K562 (cell line): ENCODE results near the gene ACP1.

Experiments
- CTCF ChIP-seq, 3 experiments: IDR thresholded peaks in 2 of 3; conservative IDR thresholded peaks in 1 of 3; 2 replicates each; pipeline ENCODE4 v1.5.1; 2011 to 2012; ENCODE audit warnings: low read length in 3 of 3, mild to moderate bottlenecking in 3 of 3, control low read depth in 2 of 3, improper control_type of control experiment in 1 of 3, inconsistent platforms in 1 of 3, low read depth in 1 of 3, mixed read lengths in 1 of 3, moderate library complexity in 1 of 3; ENCODE audit not compliant: insufficient read depth in 2 of 3
- PKNOX1 ChIP-seq: fragments of 450-650 bp; IDR thresholded peaks from 2 replicates; pipeline ENCODE4 v1.6.1; 2016
- RAD21 ChIP-seq, 2 experiments: fragments of 250-450 bp in 1 of 2; fragments of 450-650 bp in 1 of 2; sonication (Bioruptor Pico) in 1 of 2; formaldehyde crosslinking in 1 of 2; IDR thresholded peaks in 1 of 2; conservative IDR thresholded peaks in 1 of 2; 2 replicates each; pipeline versions ENCODE4 v1.4.0 to v1.8.0; 2020 to 2022; ENCODE audit warnings: mild to moderate bottlenecking in 2 of 2, moderate library complexity in 1 of 2
- SP1 ChIP-seq: sonication (generic); formaldehyde crosslinking; IDR thresholded peaks from 2 replicates; pipeline ENCODE4 v1.8.1; 2022; ENCODE audit warnings: mild to moderate bottlenecking, missing genetic modification reagents
- XRCC5 ChIP-seq: fragments of 200-400 bp; formaldehyde crosslinking; IDR thresholded peaks from 2 replicates; pipeline ENCODE4 v1.6.1; 2017; ENCODE audit warnings: low read depth, mild to moderate bottlenecking, low read length

DNA sequence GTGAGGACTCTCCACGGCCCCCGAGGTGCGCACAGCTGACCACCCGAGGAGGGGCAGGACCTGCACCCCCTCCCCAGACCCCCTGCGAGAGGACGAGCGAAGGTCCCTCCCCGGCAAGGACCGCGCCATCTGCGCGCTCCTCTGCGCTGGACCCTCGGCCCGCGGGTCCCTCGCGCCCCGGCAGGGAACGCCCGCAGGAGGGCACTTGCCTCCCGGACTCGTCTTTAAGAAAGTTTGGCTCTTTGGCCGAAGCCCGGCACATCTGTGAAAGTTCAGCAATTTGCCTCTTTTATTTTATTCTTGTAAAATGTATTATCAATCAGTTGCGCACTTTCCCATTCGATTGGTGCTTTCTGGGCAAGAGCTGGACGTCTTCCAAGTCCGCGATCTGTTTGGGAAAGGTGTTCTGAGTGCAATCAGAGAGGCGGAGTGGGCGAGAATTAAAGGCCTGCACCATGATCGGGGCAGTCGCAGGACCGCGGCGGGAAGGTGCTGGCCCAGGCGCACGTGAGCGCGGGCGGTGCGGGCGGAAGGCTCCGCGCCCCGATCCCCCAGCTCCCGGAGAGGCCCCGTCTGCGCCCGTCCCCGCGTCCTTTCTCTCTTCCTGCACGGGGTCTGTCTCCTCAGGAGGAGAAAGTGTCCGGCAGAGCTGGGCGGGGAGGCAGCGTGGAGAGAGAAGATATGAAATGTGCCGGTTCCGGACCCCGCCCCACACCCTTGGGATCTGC is 24.8 kb downstream of the ACP1 start:
- TF ChIP-seq XRCC5 (no peak), CTCF (IDR thresholded peaks at IDR 0.05 in 2 of 3, conservative IDR thresholded peaks at IDR 0.05 in 1 of 3; ENCODE audit: insufficient read depth in 2 of 3, low read depth in 1 of 3, low read length in 3 of 3) (no peak), RAD21 (CRISPR knock-in tag; conservative IDR thresholded peaks at IDR 0.05 in 1 of 2, IDR thresholded peaks at IDR 0.05 in 1 of 2) (no peak), PKNOX1 (no peak), SP1 (CRISPR knock-in tag) (no peak)
